Colonic mucosa (tissue), 4 donors: ENCODE measurements around the gene SLX1B. TPM values are rescaled to one million over a fixed set of nuclear protein-coding genes. Genes with fewer than 3 reads are reported as not detected.
"Not testable (repeated sequence)": the region's sequence is repeated elsewhere in the genome, so short reads cannot be mapped to it uniquely, and the experiment has no call there.

Experiments
- DNase-seq: peaks from one replicate; pipeline ENCODE4 v3.0.0-alpha.2; 2020
- H3K27ac ChIP-seq: fragments of 200-600 bp; one replicate; pipeline ENCODE4 v1.8.0; 2021
- H3K27me3 ChIP-seq: fragments of 200-600 bp; one replicate; pipeline ENCODE4 v1.8.0; 2021
- H3K36me3 ChIP-seq: fragments of 200-600 bp; one replicate; pipeline ENCODE4 v1.8.0; 2021
- H3K4me1 ChIP-seq: fragments of 200-600 bp; one replicate; pipeline ENCODE4 v1.8.0; 2021; ENCODE audit warnings: mild to moderate bottlenecking
- H3K4me3 ChIP-seq: fragments of 200-600 bp; one replicate; pipeline ENCODE4 v1.8.0; 2021
- H3K9ac ChIP-seq, 2 donors: one replicate each; pipeline ENCODE4 v1.7.0; 2013; ENCODE audit warnings: control low read depth in 2 of 2, low read depth in 2 of 2, low read length in 2 of 2
- H3K9me3 ChIP-seq: fragments of 200-600 bp; one replicate; pipeline ENCODE4 v1.8.0; 2021
- intact Hi-C: fragments of 100-400 bp; cut with DNase I; formaldehyde crosslinking; loops from one replicate; pipeline ENCODE4 v1.14.1; 2022
- total RNA-seq, 2 donors: library from RNA; stranded (reverse); fragmentation: NEBNext Ultra II Directional in 1 of 2; extraction: Animal tissue kit (Norgen Biotek cat#: 25700) in 1 of 2; gene quantifications; one replicate each; pipeline ENCODE4 v1.2.1, GENCODE V29; 2021
- donor health status: healthy.
- donor health status: DM: no; HTN: no; CAD: no.
- donor health status: DM: no; HTN: no; CAD: no.

Gene SLX1B
- total RNA-seq, 2 donors from 2014 or later, result 30.1 to 33.4 TPM

- H3K27me3 ChIP-seq, H3K4me1 ChIP-seq, H3K36me3 ChIP-seq, DNase-seq, H3K4me3 ChIP-seq, H3K9ac ChIP-seq, H3K27ac ChIP-seq, H3K9me3 ChIP-seq, intact Hi-C loops: not testable (repeated sequence)
Measured at GRCh38 chr16:29472065-29472464, 17.7 kb downstream of the SLX1B start.

DNA sequence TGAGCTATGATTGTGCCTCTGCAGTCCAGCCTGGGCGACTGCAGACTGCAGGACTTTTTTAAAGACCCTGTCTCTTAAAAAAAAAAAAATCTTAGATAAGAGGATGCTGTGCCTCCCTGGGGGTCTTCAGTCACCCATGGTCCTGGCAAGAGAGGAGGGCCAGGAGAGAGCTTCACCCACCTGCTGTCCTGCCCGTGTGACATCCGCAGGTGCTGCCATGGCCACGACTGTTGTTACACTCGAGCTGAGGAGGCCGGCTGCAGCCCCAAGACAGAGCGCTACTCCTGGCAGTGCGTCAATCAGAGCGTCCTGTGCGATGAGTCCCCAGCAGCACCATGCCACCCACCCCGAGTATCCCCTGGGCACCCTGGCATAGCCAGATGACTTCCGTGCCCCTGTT is 27.9 kb downstream of the SLX1B start:
- H3K27ac ChIP-seq, H3K27me3 ChIP-seq, H3K9me3 ChIP-seq, H3K9ac ChIP-seq, intact Hi-C loops, H3K4me1 ChIP-seq, H3K4me3 ChIP-seq, H3K36me3 ChIP-seq: not testable (repeated sequence)
- peak; percentile 17 for DNase-seq

DNA sequence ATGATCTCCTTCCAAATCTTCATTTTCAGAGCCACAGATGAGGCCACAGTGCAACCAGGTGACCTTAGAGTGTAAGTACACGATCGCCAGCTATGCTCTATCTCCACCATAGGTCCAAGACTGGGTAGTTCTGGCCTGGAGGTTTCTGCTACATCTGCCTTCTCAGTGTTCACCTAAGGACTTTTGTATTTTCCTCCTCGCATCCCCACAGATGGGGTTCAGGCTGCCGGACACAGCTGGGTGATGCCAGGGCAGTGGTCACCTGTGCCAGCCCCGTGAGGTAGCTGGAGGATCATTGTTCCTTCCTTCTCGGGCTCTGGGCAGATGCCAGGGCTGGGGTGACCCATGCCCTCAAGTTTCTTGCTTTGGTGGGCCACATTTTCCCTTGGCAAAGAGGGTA is 52.0 kb downstream of the SLX1B start, which contains the start of gene NPIPB12:
NPIPB12 (minus strand) TSS at position 101 of the 400 bp plus-strand sequence.
- H3K9me3 ChIP-seq, H3K9ac ChIP-seq, H3K27ac ChIP-seq, H3K36me3 ChIP-seq, H3K4me3 ChIP-seq, H3K27me3 ChIP-seq, DNase-seq, H3K4me1 ChIP-seq, intact Hi-C loops: not testable (repeated sequence)

Other genes with a start within 250 kb of the SLX1B start
- gene NPIPB11, start 47.8 kb upstream of the SLX1B start, total RNA-seq, result 1 to 10 TPM in 1 of 2 donors, under 1 TPM in 1; 0.40 to 1.2 TPM
- 1 to 10 TPM; 5.5 to 6.6 TPM for gene BOLA2, start 182 bp upstream of the SLX1B start, total RNA-seq
- 10 to 100 TPM; 32.0 to 63.9 TPM for gene SULT1A4, start 5.4 kb downstream of the SLX1B start, total RNA-seq
- gene NPIPB12, start 51.9 kb downstream of the SLX1B start, total RNA-seq, result 10 to 100 TPM; 24.6 to 71.6 TPM
- gene SPN, start 208.7 kb downstream of the SLX1B start, total RNA-seq, result 1 to 10 TPM; 2.3 to 3.7 TPM
- 100 to 1,000 TPM in 1 of 2 donors, 10 to 100 TPM in 1; 54.7 to 102 TPM for gene QPRT, start 224.6 kb downstream of the SLX1B start, total RNA-seq